Hepatocyte (in vitro differentiated cells): ENCODE data around the gene PRSS53. TPM values are rescaled to one million over a fixed set of nuclear protein-coding genes. Genes with fewer than 3 reads are reported as not detected.

Experiments
- DNase-seq: peaks from one replicate; pipeline ENCODE4 v3.0.0-alpha.2; 2016; ENCODE audit warnings: low spot score
- H2AFZ ChIP-seq: fragments of 200-600 bp; sonication (generic); 2 replicates; pipeline ENCODE4 v1.6.0; 2016; ENCODE audit warnings: antibody characterized with exemption, mild to moderate bottlenecking
- H3K27ac ChIP-seq: fragments of 200-600 bp; sonication (generic); 2 replicates; pipeline ENCODE4 v1.5.1; 2016; ENCODE audit warnings: mild to moderate bottlenecking
- H3K27me3 ChIP-seq: fragments of 200-600 bp; sonication (generic); 2 replicates; pipeline ENCODE4 v1.6.1; 2016
- H3K36me3 ChIP-seq: fragments of 200-600 bp; sonication (generic); replicated peaks from 2 replicates; pipeline ENCODE4 v1.5.1; 2016; ENCODE audit warnings: low read depth; ENCODE audit not compliant: insufficient read depth
- H3K4me1 ChIP-seq: fragments of 200-600 bp; sonication (generic); 2 replicates; pipeline ENCODE4 v1.5.1; 2016; ENCODE audit warnings: mild to moderate bottlenecking, moderate library complexity; ENCODE audit not compliant: insufficient read depth
- H3K4me2 ChIP-seq: fragments of 200-600 bp; sonication (generic); 2 replicates; pipeline ENCODE4 v1.6.0; 2016
- H3K4me3 ChIP-seq: fragments of 200-600 bp; sonication (generic); 2 replicates; pipeline ENCODE4 v1.5.1; 2016; ENCODE audit warnings: mild to moderate bottlenecking
- H3K79me2 ChIP-seq: fragments of 200-600 bp; sonication (generic); 2 replicates; pipeline ENCODE4 v1.6.0; 2017; ENCODE audit warnings: mild to moderate bottlenecking
- H3K9me2 ChIP-seq: fragments of 200-600 bp; sonication (generic); replicated peaks from 2 replicates; pipeline ENCODE4 v1.6.0; 2017; ENCODE audit warnings: mild to moderate bottlenecking; ENCODE audit not compliant: insufficient read depth
- H3K9me3 ChIP-seq: fragments of 200-600 bp; sonication (generic); 2 replicates; pipeline ENCODE4 v1.5.1; 2016; ENCODE audit warnings: low read depth, mild to moderate bottlenecking
- H4K20me1 ChIP-seq: fragments of 200-600 bp; sonication (generic); 2 replicates; pipeline ENCODE4 v1.6.0; 2016; ENCODE audit warnings: mild to moderate bottlenecking; ENCODE audit not compliant: insufficient read depth, poor library complexity, severe bottlenecking
- CTCF ChIP-seq: fragments of 200-600 bp; sonication (generic); IDR thresholded peaks from 2 replicates; pipeline ENCODE4 v1.5.1; 2016; ENCODE audit warnings: antibody characterized with exemption, mild to moderate bottlenecking; ENCODE audit not compliant: poor library complexity
- EZH2 ChIP-seq: fragments of 200-600 bp; sonication (generic); IDR thresholded peaks from 2 replicates; pipeline ENCODE4 v1.6.1; 2016; ENCODE audit warnings: antibody characterized with exemption, mild to moderate bottlenecking, borderline replicate concordance
- EZH2phosphoT487 ChIP-seq: fragments of 200-600 bp; sonication (generic); IDR thresholded peaks from one replicate; pipeline ENCODE4 v1.6.1; 2018; ENCODE audit warnings: antibody characterized with exemption, mild to moderate bottlenecking, low read depth, moderate library complexity; ENCODE audit not compliant: unreplicated experiment, severe bottlenecking
- WGBS: methylation state at CpG from one replicate; pipeline ENCODE4 v1.1.6; 2016; ENCODE audit warnings: low lambda C conversion rate; ENCODE audit errors: missing lambda C conversion rate; 5-methylcytosine and 5-hydroxymethylcytosine counted together
- polyA plus RNA-seq: library from polyadenylated mRNA; unstranded; fragments of >200 nt; fragmentation: Nextera tagmentation; extraction: Ambion mirVana; gene quantifications from 2 replicates; pipeline ENCODE4 v1.2.1, GENCODE V29; 2016
- total RNA-seq: library from RNA; depleted of rRNA; stranded (reverse); fragments of >200 nt; gene quantifications from 2 replicates; pipeline ENCODE4 v1.2.3, GENCODE V29; 2014

Gene PRSS53
- total and polyA plus RNA-seq, 2 experiments from 2014 or later = 0.39 to 2.2 TPM

DNA sequence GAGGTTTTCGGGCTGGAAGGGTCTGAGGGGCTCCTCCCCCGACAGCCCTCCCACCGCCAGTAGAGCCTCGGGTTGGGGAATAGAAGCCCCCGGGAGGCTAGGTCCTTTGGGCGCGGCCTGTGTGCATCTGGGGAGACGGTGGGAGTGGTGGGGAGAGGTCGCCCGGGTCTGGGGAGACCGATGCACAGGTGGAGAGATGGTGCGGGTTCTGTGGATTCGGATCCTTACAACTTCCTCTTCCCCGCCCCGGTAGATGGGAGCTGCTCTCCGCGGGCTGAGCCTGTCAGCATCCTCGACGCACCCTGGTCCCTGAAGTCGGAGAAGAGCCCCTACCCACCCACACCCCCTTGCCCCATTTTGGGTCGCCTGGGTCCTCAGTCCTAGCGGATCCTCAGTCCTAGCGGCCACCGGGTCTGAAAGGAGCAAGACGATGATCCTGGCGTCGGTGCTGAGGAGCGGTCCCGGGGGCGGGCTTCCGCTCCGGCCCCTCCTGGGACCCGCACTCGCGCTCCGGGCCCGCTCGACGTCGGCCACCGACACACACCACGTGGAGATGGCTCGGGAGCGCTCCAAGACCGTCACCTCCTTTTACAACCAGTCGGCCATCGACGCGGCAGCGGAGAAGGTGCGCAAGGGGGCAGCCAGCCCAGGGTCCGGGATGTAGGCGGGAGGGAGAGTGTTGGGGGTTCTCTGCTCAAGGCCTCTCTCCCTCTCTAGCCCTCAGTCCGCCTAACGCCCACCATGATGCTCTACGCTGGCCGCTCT is 20.2 kb upstream of the PRSS53 start:
- Histone ChIP-seq H3K4me1 (peaks cover 8% of the 10 kb centered on the region), H3K9me2 (no peaks in the 10 kb centered on the region), H3K27ac (peak overlapping the region; percentile 69), H3K27me3 (no peaks in the 10 kb centered on the region), H4K20me1 (no peaks in the 10 kb centered on the region), H3K4me2 (peak overlapping the region; percentile 98), H3K9me3 (no peaks in the 10 kb centered on the region), H3K36me3 (no peaks in the 10 kb centered on the region), H2AFZ (peak overlapping the region; percentile 99), H3K4me3 (peak overlapping the region; percentile 100), H3K79me2 (peaks cover 12% of the 10 kb centered on the region)
- TF ChIP-seq CTCF (no peak), EZH2 (no peak), EZH2phosphoT487 (no peak)
- 60% methylated on average over 51 of the region's 57 CpGs for WGBS
- peak; percentile 8 for DNase-seq

- Histone ChIP-seq H3K9me3 (no peaks in the 10 kb centered on the region), H3K9me2 (no peaks in the 10 kb centered on the region), H3K36me3 (no peaks in the 10 kb centered on the region), H3K27ac (peak within 1 kb of the TSS; percentile 69), H3K79me2 (peaks cover 12% of the 10 kb centered on the region), H3K4me3 (peak within 1 kb of the TSS; percentile 100), H2AFZ (peak within 1 kb of the TSS; percentile 99), H4K20me1 (no peaks in the 10 kb centered on the region), H3K4me2 (peak within 1 kb of the TSS; percentile 98), H3K4me1 (peaks cover 6% of the 10 kb centered on the region), H3K27me3 (no peaks in the 10 kb centered on the region)
- peak; percentile 83 for DNase-seq
- TF ChIP-seq EZH2 (no peak), CTCF (no peak), EZH2phosphoT487 (no peak)
- WGBS = 6% methylated on average over 64 of the region's 68 CpGs
Observed at GRCh38 chr16:31108035-31108793, 19.5 kb upstream of the PRSS53 start, which contains the start of gene BCKDK. BCKDK (plus strand) TSS chr16:31108386; CDS start chr16:31109224, 838 bp downstream.

DNA sequence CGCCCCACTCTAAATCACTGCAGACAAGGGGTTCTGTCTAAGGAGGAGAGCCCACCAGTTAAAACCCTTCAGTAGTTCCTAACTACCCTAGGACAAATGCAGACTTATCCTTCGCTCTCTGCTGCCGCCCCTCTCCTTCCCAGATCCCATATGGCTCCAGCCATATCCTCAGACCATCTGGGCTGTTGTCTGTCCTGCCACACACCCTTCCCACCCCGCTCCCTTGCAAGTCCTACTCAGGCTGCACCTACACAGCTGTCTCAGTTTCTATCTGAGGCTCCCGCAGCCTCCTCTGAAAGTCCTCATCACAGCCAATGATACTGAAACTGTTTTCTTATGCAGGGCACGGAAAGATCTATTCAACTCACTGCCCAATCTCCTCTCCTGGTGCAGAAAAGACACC is 18.7 kb upstream of the PRSS53 start:
- H3K4me2 ChIP-seq = no peak overlapping the region
- peaks cover 6% of the 10 kb centered on the region for H3K4me1 ChIP-seq
- H3K79me2 ChIP-seq = peaks cover 12% of the 10 kb centered on the region
- H4K20me1 ChIP-seq = no peaks in the 10 kb centered on the region
- DNase-seq = peak; percentile 2
- H2AFZ ChIP-seq = peak overlapping the region; percentile 99
- no peaks in the 10 kb centered on the region for H3K9me3 ChIP-seq
- no peaks in the 10 kb centered on the region for H3K27me3 ChIP-seq
- no peaks in the 10 kb centered on the region for H3K36me3 ChIP-seq
- TF ChIP-seq CTCF = no peak
- no peak for TF ChIP-seq EZH2phosphoT487
- no peak for TF ChIP-seq EZH2
- 91% methylated on average over 6 of the region's 6 CpGs for WGBS
- H3K4me3 ChIP-seq = no peak overlapping the region
- no peaks in the 10 kb centered on the region for H3K9me2 ChIP-seq
- H3K27ac ChIP-seq = no peak overlapping the region
